GM23338 (cell line): ENCODE measurements around the gene TNFAIP8L1.

Source experiments
- CREB1 ChIP-seq: fragments of 250-450 bp; sonication (Bioruptor Pico); IDR thresholded peaks from 2 replicates; pipeline ENCODE4 v1.5.0; 2020; ENCODE audit warnings: low read depth, mild to moderate bottlenecking, moderate library complexity
- ETS1 ChIP-seq: IDR thresholded peaks from 2 replicates; pipeline ENCODE4 v1.6.1; 2016; ENCODE audit warnings: antibody characterized with exemption
- EZH2 ChIP-seq: fragments of 200-600 bp; sonication (generic); IDR thresholded peaks from one replicate; pipeline ENCODE4 v1.8.0; 2017; ENCODE audit warnings: antibody characterized with exemption, mild to moderate bottlenecking, low read depth; ENCODE audit not compliant: unreplicated experiment
- EZH2phosphoT487 ChIP-seq: fragments of 200-600 bp; sonication (generic); IDR thresholded peaks from one replicate; pipeline ENCODE4 v1.8.1; 2018; ENCODE audit warnings: antibody characterized with exemption; ENCODE audit not compliant: unreplicated experiment
- JUNB ChIP-seq: IDR thresholded peaks from one replicate; pipeline ENCODE4 v1.6.1; 2016; ENCODE audit warnings: antibody characterized with exemption; ENCODE audit not compliant: unreplicated experiment
- NANOG ChIP-seq: IDR thresholded peaks from 2 replicates; pipeline ENCODE4 v1.6.1; 2016; ENCODE audit warnings: antibody characterized with exemption, borderline replicate concordance
- POLR2AphosphoS5 ChIP-seq: IDR thresholded peaks from 2 replicates; pipeline ENCODE4 v1.6.1; 2016; ENCODE audit warnings: antibody characterized with exemption, low read depth
- ZNF331 ChIP-seq: fragments of 250-450 bp; sonication (Bioruptor Pico); IDR thresholded peaks from 2 replicates; pipeline ENCODE4 v1.5.0; 2020; ENCODE audit warnings: low read depth, mild to moderate bottlenecking, moderate library complexity
- TF ChIP-seq, protein P1 (sequence below): IDR thresholded peaks from one replicate; pipeline ENCODE4 v1.6.1; 2018; ENCODE audit warnings: antibody characterized with exemption; ENCODE audit not compliant: unreplicated experiment
- TF ChIP-seq, protein P2 (sequence below), 2 experiments: fragments of 200-600 bp in 1 of 2; sonication (generic) in 1 of 2; conservative IDR thresholded peaks; 2 replicates each; pipeline versions ENCODE4 v1.5.1 to v1.6.1; 2016 to 2017; ENCODE audit warnings: antibody characterized with exemption in 2 of 2, low read depth in 2 of 2, mild to moderate bottlenecking in 2 of 2, moderate library complexity in 1 of 2

DNA sequence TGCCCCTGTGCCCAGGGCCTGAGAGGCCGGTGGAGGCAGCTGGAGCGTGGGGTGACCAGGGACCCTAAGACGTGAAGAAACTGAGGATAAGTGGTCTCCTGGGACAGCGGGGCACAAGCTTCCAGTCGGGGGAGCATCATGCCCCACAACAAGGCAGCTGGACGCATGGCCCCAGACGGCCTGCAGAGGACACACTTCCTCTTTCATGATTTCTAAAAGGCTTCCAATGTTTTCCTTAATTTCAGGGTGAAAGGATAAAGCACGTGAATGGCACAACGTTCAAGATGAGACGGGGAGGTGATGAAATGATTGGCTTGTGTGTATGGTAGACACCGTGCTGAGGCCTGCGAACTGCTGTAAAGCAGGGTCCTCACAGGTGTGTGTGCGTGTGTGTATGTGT lies 51.0 kb downstream of the TNFAIP8L1 start:
- TF ChIP-seq, protein P1, sequence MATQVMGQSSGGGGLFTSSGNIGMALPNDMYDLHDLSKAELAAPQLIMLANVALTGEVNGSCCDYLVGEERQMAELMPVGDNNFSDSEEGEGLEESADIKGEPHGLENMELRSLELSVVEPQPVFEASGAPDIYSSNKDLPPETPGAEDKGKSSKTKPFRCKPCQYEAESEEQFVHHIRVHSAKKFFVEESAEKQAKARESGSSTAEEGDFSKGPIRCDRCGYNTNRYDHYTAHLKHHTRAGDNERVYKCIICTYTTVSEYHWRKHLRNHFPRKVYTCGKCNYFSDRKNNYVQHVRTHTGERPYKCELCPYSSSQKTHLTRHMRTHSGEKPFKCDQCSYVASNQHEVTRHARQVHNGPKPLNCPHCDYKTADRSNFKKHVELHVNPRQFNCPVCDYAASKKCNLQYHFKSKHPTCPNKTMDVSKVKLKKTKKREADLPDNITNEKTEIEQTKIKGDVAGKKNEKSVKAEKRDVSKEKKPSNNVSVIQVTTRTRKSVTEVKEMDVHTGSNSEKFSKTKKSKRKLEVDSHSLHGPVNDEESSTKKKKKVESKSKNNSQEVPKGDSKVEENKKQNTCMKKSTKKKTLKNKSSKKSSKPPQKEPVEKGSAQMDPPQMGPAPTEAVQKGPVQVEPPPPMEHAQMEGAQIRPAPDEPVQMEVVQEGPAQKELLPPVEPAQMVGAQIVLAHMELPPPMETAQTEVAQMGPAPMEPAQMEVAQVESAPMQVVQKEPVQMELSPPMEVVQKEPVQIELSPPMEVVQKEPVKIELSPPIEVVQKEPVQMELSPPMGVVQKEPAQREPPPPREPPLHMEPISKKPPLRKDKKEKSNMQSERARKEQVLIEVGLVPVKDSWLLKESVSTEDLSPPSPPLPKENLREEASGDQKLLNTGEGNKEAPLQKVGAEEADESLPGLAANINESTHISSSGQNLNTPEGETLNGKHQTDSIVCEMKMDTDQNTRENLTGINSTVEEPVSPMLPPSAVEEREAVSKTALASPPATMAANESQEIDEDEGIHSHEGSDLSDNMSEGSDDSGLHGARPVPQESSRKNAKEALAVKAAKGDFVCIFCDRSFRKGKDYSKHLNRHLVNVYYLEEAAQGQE = no peak
- TF ChIP-seq, protein P2, sequence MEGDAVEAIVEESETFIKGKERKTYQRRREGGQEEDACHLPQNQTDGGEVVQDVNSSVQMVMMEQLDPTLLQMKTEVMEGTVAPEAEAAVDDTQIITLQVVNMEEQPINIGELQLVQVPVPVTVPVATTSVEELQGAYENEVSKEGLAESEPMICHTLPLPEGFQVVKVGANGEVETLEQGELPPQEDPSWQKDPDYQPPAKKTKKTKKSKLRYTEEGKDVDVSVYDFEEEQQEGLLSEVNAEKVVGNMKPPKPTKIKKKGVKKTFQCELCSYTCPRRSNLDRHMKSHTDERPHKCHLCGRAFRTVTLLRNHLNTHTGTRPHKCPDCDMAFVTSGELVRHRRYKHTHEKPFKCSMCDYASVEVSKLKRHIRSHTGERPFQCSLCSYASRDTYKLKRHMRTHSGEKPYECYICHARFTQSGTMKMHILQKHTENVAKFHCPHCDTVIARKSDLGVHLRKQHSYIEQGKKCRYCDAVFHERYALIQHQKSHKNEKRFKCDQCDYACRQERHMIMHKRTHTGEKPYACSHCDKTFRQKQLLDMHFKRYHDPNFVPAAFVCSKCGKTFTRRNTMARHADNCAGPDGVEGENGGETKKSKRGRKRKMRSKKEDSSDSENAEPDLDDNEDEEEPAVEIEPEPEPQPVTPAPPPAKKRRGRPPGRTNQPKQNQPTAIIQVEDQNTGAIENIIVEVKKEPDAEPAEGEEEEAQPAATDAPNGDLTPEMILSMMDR (conservative IDR thresholded peaks at IDR 0.05; ENCODE audit: low read depth in 2 of 2) = no peak
- no peak for TF ChIP-seq EZH2
- TF ChIP-seq EZH2phosphoT487 = no peak
- TF ChIP-seq JUNB = no peak
- TF ChIP-seq POLR2AphosphoS5 = no peak
- TF ChIP-seq NANOG = no peak
- TF ChIP-seq ZNF331 = no peak
- TF ChIP-seq CREB1 = no peak
- TF ChIP-seq ETS1 = no peak
